Left lung (tissue), 10 donors: ENCODE data around the gene GIPC2. TPM values are rescaled to one million over a fixed set of nuclear protein-coding genes. Genes with fewer than 3 reads are reported as not detected.
"Not testable (repeated sequence)": the region's sequence is repeated elsewhere in the genome, so short reads cannot be mapped to it uniquely, and the experiment has no call there.

Experiments used
- ATAC-seq: fragments of 200-7000 bp; cut with Tn5 transposase; one replicate; pipeline ENCODE4 v1.9.1; 2020; ENCODE audit warnings: moderate library complexity
- DNase-seq, 4 donors: peaks; one replicate each; pipeline ENCODE4 v3.0.0-alpha.2; 2013 to 2020
- H3K27ac ChIP-seq, 2 donors: fragments of 200-600 bp; sonication (generic) in 1 of 2; one replicate each; pipeline versions ENCODE4 v1.5.0 to v1.8.0; 2020 to 2021
- H3K27me3 ChIP-seq, 2 donors: fragments of 200-600 bp; sonication (generic) in 1 of 2; one replicate each; pipeline versions ENCODE4 v1.5.0 to v1.8.0; 2020 to 2021
- H3K36me3 ChIP-seq, 2 donors: fragments of 200-600 bp; sonication (generic) in 1 of 2; one replicate each; pipeline versions ENCODE4 v1.5.0 to v1.8.0; 2020 to 2021
- H3K4me1 ChIP-seq, 2 donors: fragments of 200-600 bp; one replicate each; pipeline ENCODE4 v1.8.0; 2021
- H3K4me3 ChIP-seq, 2 donors: fragments of 200-600 bp; sonication (generic) in 1 of 2; one replicate each; pipeline versions ENCODE4 v1.5.0 to v1.8.0; 2020 to 2021; ENCODE audit warnings: mild to moderate bottlenecking in 1 of 2
- H3K9me3 ChIP-seq, 2 donors: fragments of 200-600 bp; sonication (generic) in 1 of 2; one replicate each; pipeline versions ENCODE4 v1.5.0 to v1.8.0; 2020 to 2021
- CTCF ChIP-seq, 2 donors: fragments of 200-600 bp; sonication (generic) in 1 of 2; IDR thresholded peaks; one replicate each; pipeline versions ENCODE4 v1.5.0 to v1.8.0; 2021; ENCODE audit warnings: antibody characterized with exemption in 2 of 2
- intact Hi-C, 2 donors: fragments of 100-400 bp; cut with DNase I; formaldehyde crosslinking; loops; one replicate each; pipeline versions ENCODE4 v1.11.2 to v1.14.2; 2022
- polyA plus RNA-seq, 6 donors: library from polyadenylated mRNA; unstranded; fragments of 120-200 nt; gene quantifications; one replicate each; pipeline ENCODE4 v1.2.1, GENCODE V29; 2013; ENCODE audit not compliant: insufficient read length in 6 of 6
- total RNA-seq, 2 donors: library from RNA; stranded (reverse); fragmentation: NEBNext Ultra II Directional; extraction: Animal tissue kit (Norgen Biotek cat#: 25700); gene quantifications; one replicate each; pipeline ENCODE4 v1.2.1, GENCODE V29; 2021
- donor health status: DM: no; HTN: yes; CAD: no.
- donor health status: DM: no; HTN: no; CAD: no.

GIPC2 gene
- total and polyA plus RNA-seq, 8 donors: 0.46 to 2.2 (median 0.83) TPM

GRCh38 chr1:78102082-78102481 is 56.3 kb downstream of the GIPC2 start:
- Histone ChIP-seq H3K27me3 (no peaks in the 10 kb centered on the region), H3K4me3 (no peak overlapping the region), H3K9me3 (no peaks in the 10 kb centered on the region), H3K36me3 (no peaks in the 10 kb centered on the region), H3K27ac (peak overlapping the region; percentile 28 to 58), H3K4me1 (peaks cover 0 to 4% of the 10 kb centered on the region in 2 donors)
- DNase-seq (no peak), ATAC-seq (no peak)
- TF ChIP-seq CTCF (IDR thresholded peaks at IDR 0.05): no peak
- intact Hi-C loops: no loop called here

GRCh38 chr1:78102916-78103315 is 57.1 kb downstream of the GIPC2 start:
- Histone ChIP-seq H3K4me3 (no peak overlapping the region), H3K27ac (no peak overlapping the region), H3K36me3 (no peaks in the 10 kb centered on the region), H3K27me3 (no peaks in the 10 kb centered on the region), H3K9me3 (no peaks in the 10 kb centered on the region), H3K4me1 (peaks cover 0 to 4% of the 10 kb centered on the region in 2 donors)
- DNase-seq (no peak), ATAC-seq (no peak)
- TF ChIP-seq CTCF (IDR thresholded peaks at IDR 0.05): no peak
- intact Hi-C loops: no loop called here

- intact Hi-C loops: no loop called here
- ATAC-seq: no peak
Measured at GRCh38 chr1:78104322-78104721, 58.6 kb downstream of the GIPC2 start.

GRCh38 chr1:78109659-78110058 is 63.9 kb downstream of the GIPC2 start:
- H3K4me1 ChIP-seq, DNase-seq, H3K9me3 ChIP-seq, H3K27me3 ChIP-seq, H3K27ac ChIP-seq, H3K4me3 ChIP-seq, ATAC-seq, H3K36me3 ChIP-seq: not testable (repeated sequence)
- intact Hi-C loops: loop anchor here in 1 of 2 donors (10.0 kb wide), 1 partner anchor 135 kb away; the partner anchor contains the start of gene FUBP1

More at GRCh38 chr1:78104322-78104721, 58.6 kb downstream of the GIPC2 start:
- Histone ChIP-seq H3K36me3 (no peaks in the 10 kb centered on the region), H3K27ac (no peak overlapping the region), H3K27me3 (no peaks in the 10 kb centered on the region), H3K4me3 (no peak overlapping the region), H3K4me1 (peaks cover 0 to 4% of the 10 kb centered on the region in 2 donors), H3K9me3 (no peaks in the 10 kb centered on the region)
- no peak for TF ChIP-seq CTCF (IDR thresholded peaks at IDR 0.05)
- no peak for DNase-seq

- H3K9me3 ChIP-seq: no peaks in the 10 kb centered on the region
- H3K36me3 ChIP-seq: no peaks in the 10 kb centered on the region
- no peak overlapping the region for H3K4me3 ChIP-seq
- no peaks in the 10 kb centered on the region for H3K27me3 ChIP-seq
- ATAC-seq (no peak), DNase-seq (no peak)
- H3K27ac ChIP-seq: no peak overlapping the region
- no peaks in the 10 kb centered on the region for H3K4me1 ChIP-seq
- intact Hi-C loops: loop anchor here in 1 of 2 donors (10.0 kb wide), 1 partner anchor 139 kb away; the partner anchor contains the start of gene FUBP1
- TF ChIP-seq CTCF (IDR thresholded peaks at IDR 0.05): no peak
Measured at GRCh38 chr1:78113156-78113916, 67.6 kb downstream of the GIPC2 start.
